NCI-H2196 treated with DMSO at 0.1 percent for 48 hours (cell line): ENCODE data around the gene MYPOP.
A peak's percentile ranks its signal among the peaks of the same experiment; 100 is the strongest.
"Not testable (repeated sequence)": the region's sequence is repeated elsewhere in the genome, so short reads cannot be mapped to it uniquely, and the experiment has no call there.

Experiments
- DNase-seq: peaks from one replicate; lab custom pipeline; 2025; ENCODE audit not compliant: unreplicated experiment; lab: John Stamatoyannopoulos, UW

The MYPOP gene

GRCh38 chr19:45884682-45885555 is 17.5 kb downstream of the MYPOP start:
- no peak for DNase-seq

GRCh38 chr19:45883881-45884681 is 18.3 kb downstream of the MYPOP start:
- no peak for DNase-seq

GRCh38 chr19:45883586-45883880 is 18.9 kb downstream of the MYPOP start:
- DNase-seq = no peak

- DNase-seq = peak; percentile 23
Observed at GRCh38 chr19:45882652-45883585, 19.5 kb downstream of the MYPOP start.

GRCh38 chr19:45881909-45882528 is 20.4 kb downstream of the MYPOP start:
- DNase-seq = no peak

- no peak for DNase-seq
Observed at GRCh38 chr19:45881082-45881908, 21.1 kb downstream of the MYPOP start.

- no peak for DNase-seq
Observed at GRCh38 chr19:45879971-45880370, 22.4 kb downstream of the MYPOP start.

- no peak for DNase-seq
Observed at GRCh38 chr19:45879055-45879454, 23.4 kb downstream of the MYPOP start.

- no peak for DNase-seq
Observed at GRCh38 chr19:45878043-45878794, 24.2 kb downstream of the MYPOP start.

- DNase-seq = no peak
Observed at GRCh38 chr19:45876411-45877197, 25.8 kb downstream of the MYPOP start.

- DNase-seq = no peak
Observed at GRCh38 chr19:45876161-45876410, 26.3 kb downstream of the MYPOP start.

- DNase-seq = no peak
Observed at GRCh38 chr19:45874620-45874966, 27.8 kb downstream of the MYPOP start.

- no peak for DNase-seq
Observed at GRCh38 chr19:45873219-45873772, 29.1 kb downstream of the MYPOP start.

- DNase-seq = no peak
Observed at GRCh38 chr19:45872095-45872919, 30.1 kb downstream of the MYPOP start.

- no peak for DNase-seq
Observed at GRCh38 chr19:45870798-45871197, 31.6 kb downstream of the MYPOP start.

GRCh38 chr19:45867241-45867640 is 35.2 kb downstream of the MYPOP start:
- DNase-seq = not testable (repeated sequence)

GRCh38 chr19:45866400-45867176 is 35.8 kb downstream of the MYPOP start:
- DNase-seq = no peak
